Measurements from ENCODE around the gene FASTKD3.

- TF ChIP-seq POLR2A (IDR thresholded peaks at IDR 0.05; ENCODE audit: low read length) (no peak), GATA1 (IDR thresholded peaks at IDR 0.05; ENCODE audit: low read depth, low read length) (no peak)
These were observed 43.8 kb downstream of the FASTKD3 start for GRCh38 chr5:7824995-7825394.

Data from erythroblast (primary cell).